AG08395 (cell line): Measurements from ENCODE around the gene HSPA12A.

Experiments used
- DNase-seq: peaks from one replicate; pipeline ENCODE4 v3.0.0; 2012; ENCODE audit warnings: mixed read lengths, low spot score

The HSPA12A gene

DNA sequence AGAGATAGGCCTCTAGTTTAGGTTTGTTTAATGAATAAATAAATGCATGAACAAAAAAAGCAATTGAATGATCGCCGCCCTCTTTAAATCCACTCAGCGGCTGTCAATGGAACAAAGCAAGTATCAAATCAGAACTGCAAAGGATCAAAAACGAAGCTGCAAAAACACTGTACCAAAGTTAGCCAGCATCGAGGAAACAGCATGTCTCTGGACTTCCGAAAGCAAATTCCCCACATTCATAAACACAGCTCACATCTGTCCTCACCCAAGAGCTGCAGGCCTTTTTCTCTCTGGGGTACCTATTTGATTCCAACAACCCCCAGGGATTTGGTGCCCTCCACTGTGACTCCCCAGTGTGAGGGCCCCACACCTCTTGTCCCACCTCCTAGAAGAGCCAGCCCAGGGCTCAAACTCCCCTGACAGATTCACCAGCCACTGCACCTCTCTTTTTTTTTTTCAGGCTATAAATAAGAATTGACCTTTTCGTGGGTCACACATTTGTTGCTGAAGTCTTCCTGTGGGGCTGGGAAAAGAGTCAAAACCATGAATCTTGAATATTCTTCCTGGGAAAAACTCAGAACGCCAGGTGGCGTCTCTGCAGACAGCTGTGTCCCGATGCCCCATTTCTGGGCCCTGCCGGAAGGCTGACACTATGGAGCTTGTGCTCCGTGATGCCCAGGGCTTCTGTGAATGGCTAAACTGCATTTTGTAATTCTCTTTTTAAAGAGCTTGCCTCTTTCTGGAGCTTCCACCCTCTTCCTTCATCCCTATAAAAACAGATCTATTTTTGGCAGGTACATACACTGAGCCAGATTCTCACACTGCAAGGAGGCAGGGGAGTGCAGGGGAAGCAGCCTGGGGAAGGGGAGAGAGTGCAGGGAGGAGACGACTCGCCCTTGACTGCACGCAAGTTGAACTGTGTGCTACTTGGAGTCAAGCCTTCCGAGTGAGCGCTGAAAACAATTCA lies 51.7 kb downstream of the HSPA12A start:
- no peak for DNase-seq

DNA sequence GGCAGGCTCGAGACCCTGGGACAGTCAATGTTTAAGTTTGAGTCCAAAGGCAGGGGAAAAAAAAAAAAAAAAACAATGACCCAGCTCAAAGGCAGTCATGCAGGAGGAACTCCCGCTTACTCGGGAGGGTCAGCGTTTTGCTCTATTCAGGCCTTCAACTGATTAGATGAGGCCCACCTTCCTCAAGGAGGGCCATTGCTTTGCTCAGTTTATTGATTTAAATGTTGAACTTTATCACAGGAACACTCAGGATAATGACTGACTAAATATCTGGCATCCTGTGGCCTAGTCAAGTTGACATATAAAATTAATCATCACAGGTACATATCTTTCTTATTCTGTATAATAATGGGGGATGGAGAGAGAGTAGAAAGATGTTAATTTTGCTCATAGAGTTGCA lies 52.6 kb downstream of the HSPA12A start:
- DNase-seq: no peak

DNA sequence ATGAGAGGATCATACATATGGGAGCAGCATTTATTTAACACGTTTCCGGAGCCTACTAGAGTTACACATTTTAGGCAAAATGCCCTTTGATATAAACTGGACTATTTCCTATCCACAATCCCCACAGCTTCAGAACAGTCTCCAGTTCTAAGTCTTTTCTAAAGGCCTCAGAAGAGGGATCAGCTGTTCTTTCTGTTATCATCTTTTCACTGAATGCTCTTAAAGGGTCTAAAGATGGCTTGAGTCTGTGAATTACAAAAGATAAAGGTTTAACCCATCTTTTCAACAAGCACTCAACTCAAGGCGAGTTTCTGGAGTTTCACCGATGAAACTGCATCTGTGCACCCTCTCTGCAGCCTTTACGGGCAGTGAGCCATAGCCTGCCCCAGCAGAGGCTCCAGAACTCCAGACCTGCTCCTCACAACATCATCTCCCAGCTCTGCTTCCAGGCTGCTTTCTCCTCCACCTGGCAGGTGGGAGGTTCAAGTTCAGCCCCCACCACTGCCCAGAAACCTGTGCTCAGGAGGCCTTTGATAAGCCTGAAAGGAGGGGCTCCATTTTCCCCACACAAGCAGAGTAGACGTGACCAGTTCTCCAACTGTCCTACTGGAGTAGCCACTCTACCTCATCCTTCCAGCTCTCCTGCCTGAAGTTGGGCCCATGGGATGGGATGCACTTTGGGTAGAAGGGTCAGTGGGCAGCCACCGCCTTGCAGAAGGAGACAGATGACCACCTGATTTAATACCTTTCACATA lies 53.4 kb downstream of the HSPA12A start:
- DNase-seq: no peak

DNA sequence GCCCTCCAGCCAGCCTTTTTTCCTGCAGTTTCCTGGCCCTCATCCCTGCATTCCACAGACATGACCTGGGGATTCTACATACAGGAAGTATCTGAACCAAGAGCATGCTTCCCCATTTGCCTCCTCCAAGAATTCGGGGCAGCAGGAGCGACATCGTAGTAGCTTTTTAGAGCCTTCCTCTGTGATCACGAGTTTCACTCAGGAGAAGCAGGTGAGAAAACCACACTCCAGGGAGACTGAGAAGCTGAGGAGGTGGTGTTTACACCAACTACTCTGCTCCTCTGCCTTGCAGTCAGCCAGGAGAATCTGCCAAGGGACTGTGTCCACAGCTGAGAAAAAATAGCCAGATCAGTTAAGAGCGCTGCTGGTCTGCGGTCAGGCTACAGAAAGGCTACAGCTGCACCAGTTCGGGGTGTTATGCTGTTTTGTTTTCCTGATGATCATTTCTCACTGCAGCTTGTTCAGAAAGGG lies 54.1 kb downstream of the HSPA12A start:
- DNase-seq: peak; percentile 87

DNA sequence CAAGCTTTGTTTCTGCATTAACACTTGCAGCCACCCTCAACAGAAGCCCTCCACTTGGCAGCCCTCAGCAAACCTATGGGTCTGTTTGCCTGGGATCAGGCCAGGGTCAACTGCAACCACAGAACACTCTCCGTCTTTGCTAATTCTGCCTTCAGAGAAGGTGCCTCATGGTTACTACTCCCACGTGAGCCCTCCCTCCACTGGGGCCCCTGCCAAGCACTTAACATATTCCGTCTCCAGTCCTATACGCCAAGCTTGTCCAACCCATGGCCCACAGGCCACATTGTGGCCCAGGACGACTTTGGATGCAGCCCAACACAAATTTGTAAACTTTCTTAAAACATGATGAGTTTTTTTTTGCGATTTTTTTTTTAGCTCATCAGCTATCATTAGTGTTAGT lies 54.7 kb downstream of the HSPA12A start:
- no peak for DNase-seq

DNA sequence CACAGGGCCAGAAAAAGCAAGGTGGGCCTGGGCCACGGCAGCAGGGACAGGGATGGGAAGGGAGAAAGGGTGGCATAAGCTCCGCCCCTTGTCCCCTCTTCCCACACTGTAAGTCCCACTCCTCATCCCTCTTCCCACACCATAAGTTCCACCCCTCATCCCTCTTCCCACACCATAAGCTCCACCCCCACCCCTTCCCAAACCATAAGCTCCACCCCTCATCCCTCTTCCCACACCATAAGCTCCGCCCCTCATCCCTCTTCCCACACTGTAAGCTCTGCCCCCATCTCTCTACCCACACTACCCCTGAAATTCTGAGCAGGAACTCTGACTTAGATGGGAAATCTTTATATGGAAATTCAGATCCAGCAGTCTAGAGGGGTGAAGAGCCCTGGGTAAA lies 55.7 kb downstream of the HSPA12A start:
- DNase-seq: no peak

DNA sequence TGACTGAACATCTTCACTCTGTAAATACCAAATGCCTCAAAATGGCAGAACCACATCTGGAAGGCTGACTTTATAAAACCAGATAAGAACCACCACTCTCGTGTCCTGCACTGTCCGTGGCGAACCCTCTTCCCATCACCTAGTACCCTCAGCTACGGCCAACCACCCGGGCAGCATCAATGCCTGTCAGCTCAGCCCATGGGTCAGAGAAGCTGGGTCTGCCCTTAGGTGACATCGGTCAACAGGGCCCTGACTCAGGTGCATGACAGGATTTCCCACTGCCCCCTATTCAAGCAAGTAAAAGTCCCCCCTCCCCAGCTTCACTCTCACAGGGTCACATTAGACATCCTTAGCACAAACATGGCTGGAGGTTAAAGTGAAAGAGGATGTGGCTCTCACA lies 56.6 kb downstream of the HSPA12A start:
- DNase-seq: no peak

DNA sequence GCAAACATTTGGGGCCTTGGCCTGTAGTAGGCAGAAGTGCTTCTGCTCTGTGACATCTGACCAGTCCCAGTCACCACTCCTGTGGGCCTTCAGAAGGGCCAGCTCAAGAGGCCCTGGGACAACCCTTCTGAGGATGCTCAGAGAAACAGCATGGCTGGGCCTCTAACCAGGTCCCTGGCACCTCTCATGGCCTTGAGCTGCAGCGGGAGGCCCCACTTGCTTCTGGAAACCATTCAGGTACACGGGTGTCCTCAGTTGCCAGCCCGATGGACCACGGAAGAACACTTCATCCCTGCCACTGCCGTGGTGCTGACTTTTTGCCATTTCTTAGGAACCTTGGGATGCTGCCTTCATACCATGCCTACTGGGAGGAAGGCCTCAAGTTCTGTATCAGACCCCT lies 57.6 kb downstream of the HSPA12A start:
- no peak for DNase-seq

DNA sequence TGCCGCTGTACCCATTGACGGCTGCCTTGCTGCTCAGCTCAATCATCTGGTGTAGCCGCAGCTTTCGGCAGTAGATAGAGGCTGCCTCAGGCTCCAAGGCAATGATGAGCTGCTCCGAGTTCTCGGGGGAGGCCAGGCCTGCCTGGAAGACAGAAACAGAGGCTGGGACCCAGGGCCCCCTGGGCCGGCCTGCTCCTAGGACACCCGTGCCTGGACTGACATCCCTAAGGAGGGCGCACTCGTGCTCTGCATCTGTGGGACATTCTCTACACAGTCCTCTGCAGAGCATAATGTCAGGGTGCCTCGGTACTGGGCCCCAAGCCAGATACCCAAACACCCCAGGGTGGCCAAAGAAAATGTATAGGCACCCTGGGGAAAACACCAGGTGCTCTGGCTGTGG lies 58.5 kb downstream of the HSPA12A start:
- no peak for DNase-seq

DNA sequence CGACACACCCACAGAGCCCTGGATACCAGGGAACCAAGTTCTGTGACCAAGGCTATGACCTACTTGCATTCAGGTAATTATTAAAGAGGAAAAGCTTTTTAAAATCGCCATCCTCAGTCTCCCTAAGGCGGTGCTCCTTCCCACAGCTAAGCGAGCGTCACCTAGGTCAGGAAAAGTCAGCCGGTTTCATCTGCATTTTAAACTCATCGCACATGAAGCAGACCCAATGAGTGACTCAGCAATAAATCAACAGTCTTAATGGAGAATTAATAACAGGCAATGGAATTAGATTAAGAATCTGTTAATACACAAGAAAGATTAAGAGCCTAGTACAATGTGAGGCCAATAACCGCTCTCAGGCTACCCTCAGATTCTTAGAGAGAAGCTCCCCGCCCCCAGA lies 59.2 kb downstream of the HSPA12A start:
- no peak for DNase-seq

DNA sequence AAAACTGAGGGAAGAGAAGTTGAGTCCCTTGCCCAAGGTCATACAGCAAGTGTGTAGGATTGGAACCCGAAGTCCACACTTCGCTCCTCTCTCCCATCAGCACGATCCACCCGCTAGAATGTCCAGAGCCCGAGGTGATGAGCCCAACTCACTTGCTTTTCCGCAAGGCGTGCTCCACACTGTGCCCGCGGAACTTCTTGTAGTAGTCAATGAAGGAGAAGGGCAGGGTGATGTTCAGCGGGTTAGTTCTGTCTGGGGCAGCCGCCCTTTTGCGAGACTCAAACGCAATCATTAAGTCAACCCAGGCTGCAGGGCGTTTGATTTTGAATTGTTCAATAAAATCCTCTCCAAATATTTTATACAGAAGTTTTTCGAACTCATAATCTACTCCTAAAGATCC lies 63.0 kb downstream of the HSPA12A start:
- no peak for DNase-seq

DNA sequence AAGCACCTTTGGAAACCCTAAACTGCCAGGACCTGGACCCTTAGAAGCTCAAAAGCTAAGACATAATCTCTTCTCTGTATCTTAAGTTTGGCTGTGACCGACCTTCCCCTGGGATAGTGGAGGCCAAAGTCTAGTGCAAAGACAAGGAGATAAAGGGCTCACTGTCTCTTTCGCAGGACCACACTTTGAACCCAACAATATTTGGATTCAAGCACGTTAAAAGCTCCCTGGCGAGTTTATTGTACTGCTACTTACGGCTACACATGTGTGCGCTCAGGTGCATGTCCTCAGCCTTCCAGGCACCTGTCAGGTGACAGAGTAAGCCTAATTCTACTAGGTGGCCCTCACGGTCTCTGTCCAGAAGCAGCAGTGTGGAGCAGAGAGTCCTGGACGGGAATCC lies 65.7 kb downstream of the HSPA12A start:
- DNase-seq: no peak

DNA sequence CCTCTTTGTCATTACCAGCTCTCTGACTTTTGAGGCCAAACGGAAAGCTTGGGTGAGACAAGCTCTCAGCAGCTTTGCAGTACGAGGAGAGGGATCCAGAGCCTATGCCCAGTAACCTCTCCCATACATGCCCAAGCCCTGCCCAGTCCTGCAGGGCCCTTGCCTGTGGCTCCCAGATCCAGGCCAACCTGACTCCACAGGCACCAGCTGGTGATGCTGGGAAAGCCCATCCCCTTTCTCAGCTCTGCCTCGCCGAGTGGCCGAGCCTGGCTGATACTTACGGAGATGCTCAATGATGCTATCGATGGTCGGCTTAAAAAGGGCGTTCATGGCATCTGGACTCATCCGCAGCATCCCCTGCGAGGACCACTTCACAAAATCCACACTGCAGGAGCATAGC lies 66.2 kb downstream of the HSPA12A start:
- no peak for DNase-seq

DNA sequence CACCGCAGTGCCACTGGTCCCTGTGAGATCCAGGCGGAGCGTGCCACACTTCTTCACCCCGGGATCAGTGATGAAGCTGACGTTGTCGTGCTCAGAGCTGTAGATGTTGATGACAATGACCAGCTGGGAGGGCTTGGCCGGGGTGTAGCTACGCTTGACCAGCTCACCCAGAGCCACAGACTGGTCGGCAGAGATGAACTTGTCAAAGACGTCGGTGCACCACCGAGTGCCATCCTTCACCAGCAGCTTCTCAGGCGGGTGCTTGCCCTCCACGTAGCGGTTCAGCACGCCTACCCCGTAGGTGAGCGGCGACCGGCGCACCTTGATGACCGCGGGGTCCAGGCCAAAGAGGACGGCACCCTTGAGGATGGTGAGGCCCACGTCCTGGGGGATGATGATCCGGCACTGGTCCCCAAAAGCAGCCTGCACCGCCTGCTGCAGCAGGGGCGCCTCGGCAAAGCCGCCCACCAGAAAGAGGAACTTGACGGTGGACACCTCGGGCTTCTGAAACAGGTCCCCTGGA lies 67.4 kb downstream of the HSPA12A start:
- DNase-seq: no peak

DNA sequence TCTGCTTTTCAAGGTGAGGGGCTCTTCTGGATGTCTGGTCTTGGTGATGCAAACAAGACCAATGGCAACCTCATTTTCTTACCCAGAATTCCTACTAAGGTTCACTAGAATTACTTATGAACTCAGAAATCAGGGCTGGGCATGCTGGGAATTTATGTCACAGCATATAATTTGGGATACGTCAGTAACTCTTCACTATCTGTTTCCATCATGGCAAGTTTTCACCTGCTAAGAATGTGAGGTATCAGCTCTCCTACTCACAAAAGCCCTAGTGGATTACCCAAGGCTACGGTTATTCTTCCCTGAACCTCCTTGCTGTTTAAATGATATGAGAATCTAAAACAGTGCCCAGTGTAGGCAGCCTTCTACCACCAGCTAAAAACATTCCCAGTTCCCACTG lies 68.5 kb downstream of the HSPA12A start:
- no peak for DNase-seq

DNA sequence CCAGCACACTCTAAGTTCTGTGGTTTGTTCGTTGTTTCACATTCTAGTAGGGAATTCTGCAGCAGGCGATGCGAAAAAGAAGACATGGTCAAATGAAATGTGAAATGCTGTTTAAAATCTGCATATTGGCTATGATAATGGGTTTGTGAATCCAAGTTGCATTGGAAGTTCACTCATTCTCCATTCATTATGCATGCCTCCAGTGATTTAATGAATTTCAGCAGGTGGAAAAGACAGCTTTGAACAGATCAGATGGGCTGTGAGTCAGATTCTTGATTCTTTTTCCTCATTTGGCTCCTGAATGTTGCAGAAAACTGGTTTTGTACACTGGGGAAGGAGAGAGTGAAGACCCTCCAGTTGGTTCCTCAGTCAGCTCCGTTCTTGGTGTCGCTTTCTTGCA lies 69.5 kb downstream of the HSPA12A start:
- DNase-seq: no peak

DNA sequence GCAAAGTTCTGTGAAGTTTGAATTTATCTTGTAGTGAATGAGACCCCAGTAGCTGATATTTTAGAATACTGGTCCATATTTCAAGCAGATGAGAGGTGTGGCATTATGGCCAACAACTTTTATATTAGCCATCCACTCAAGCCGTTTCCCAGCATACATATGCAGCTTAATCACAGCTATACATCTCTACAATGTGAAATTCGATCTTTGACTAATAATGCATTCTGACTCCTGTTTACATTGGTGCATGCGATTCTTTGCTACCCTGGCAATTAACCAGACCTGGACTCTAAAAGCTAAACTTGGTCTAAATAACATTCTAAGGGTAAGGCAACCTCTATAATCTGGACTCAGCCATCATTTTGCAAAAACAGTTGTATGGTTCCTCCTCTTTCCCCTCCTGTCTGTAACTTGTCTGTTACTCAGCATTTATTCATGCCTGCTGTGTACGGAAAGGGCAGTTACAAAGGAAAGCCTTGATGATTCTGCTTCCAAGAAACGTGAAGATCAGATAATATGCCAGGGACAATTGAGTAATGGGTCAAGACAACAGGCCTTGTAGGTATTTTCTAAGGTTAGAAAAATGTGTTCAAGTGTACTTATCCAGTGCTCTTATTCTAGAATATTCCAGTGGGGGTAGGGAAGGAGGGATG lies 71.0 kb downstream of the HSPA12A start:
- no peak for DNase-seq

DNA sequence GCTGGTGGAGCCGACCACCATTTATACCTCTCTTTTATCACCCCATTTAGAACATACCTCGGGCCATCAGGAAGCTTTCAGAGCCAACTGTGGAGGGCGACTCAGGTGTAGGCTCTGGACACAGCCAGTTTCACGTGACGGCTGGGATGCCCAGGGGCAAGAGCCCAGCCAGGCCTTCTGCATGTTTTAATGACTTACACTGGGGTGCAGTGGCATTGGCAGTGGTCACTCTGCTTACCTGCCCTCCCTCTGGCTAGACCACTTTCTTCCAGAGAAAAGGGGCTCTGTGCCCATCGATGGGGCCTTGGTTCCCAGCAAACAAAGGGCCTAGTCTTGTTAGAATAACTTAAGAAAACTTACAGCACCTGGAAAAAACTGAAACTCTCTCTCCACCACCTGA lies 71.7 kb downstream of the HSPA12A start:
- no peak for DNase-seq

DNA sequence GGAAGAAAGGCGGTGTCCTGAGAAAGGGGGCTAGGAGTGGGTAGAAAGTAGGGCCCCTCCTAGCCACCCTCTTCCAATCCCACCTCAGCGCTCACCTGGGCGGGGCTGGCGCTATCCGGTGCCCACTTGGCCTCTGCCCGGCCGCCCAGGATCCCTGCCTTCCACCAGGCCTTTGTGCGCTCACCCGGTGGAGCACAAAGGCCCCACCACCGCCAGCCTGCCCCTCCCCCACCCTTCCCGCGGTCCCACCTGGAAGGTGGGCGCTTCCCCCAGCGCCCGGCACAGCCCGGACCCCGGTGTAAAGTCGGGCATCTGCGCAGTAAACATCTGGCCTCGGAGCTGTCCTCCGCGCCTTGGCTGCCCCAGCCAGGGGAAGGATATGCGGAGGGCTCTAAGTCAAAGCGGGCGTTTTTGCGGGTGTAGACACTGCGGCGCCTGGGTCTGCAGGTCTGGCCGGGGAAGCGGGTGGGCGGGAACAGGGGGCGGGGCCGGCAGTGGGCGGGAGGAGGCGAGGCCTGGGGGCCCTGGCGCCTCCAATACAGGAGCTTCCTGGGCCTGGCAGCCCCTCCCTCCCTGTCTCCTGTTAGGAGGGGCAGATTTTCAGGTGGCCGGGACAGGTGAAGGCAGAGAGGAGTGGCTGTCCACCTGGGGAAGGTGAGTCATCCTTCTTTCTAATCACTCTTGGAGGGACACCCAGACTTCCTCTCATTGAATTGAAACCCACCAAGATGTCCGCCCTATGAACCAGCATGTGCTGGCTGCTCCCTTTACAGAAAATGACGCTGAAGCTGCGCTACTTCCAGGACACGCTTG lies 72.3 kb downstream of the HSPA12A start:
- peak; percentile 13 for DNase-seq

DNA sequence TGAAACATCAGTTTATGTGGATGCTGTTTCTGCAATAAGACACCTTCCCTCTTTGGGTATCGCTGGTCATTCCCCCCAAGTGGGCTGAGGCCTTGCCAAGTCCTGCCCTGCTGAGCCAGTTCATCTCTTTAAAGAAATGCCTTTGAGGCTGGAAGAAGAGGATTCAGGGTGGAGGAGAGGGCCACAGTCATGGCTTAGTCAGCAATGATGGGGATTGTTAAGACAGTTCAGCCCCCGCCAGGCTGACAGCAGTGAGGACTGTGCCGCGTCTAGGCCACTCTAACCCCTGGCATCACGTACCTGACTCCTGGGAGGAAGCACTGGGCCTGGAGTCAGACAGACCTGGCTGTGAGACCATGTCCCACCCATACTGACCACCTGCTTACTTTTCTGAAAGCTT lies 73.3 kb downstream of the HSPA12A start:
- peak; percentile 7 for DNase-seq

DNA sequence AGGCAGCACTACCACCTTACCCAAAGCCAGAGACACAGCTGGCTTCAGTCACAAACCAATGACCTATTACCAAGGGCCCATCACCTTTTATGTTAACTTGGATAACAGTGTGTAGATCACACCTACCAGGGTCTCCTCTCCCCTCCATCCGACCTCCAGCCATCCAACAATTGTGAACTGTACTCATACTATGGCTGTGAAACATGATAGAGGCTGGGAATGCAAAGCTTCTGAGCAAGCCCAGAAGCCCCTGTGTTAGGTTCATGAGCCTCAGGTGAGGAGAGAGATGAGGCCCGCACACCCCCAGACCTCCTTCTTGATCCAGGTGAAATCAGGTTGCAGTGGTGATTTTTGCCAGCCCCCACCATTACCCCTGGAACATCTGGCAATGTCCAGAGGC lies 73.9 kb downstream of the HSPA12A start:
- no peak for DNase-seq

DNA sequence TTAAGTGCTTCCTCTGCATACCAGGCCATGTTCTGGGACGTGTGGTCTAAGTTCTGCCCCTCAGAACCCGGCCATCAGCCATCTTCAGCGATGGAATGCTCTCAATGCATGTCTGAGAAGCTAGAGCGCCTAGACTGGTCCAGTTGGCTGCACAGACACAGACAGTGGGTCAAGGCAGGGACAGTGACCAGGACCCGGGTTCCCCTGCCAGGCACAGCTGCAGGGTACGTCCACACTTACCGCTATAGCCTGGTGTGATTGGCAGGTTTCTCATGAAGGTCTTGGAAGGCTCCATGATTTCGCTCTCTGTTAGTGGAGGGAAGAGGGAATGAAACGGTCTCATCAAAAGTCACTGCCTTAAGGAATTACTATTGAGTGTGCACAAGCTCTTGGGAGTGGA lies 74.3 kb downstream of the HSPA12A start:
- no peak for DNase-seq
